Sigmoid colon (tissue), 7 donors: ENCODE results near the gene TECTB. TPM values are rescaled to one million over a fixed set of nuclear protein-coding genes. Genes with fewer than 3 reads are reported as not detected.

Experiments
- DNase-seq: peaks from one replicate; pipeline ENCODE4 v3.0.0-alpha.2; 2019
- H3K27ac ChIP-seq, 4 donors: fragments of 200-600 bp; sonication (generic); one replicate each; pipeline ENCODE4 v1.5.1; 2016 to 2019; ENCODE audit warnings: mild to moderate bottlenecking in 1 of 4
- H3K27me3 ChIP-seq, 3 donors: fragments of 200-600 bp; sonication (generic); one replicate each; pipeline ENCODE4 v1.5.1; 2019; ENCODE audit warnings: mild to moderate bottlenecking in 1 of 3
- H3K36me3 ChIP-seq, 4 donors: fragments of 200-600 bp; sonication (generic); one replicate each; pipeline ENCODE4 v1.5.1; 2016 to 2019
- H3K4me1 ChIP-seq, 4 donors: fragments of 200-600 bp; sonication (generic); one replicate each; pipeline ENCODE4 v1.5.1; 2017 to 2019
- H3K4me3 ChIP-seq, 4 donors: fragments of 200-600 bp; sonication (generic); one replicate each; pipeline ENCODE4 v1.5.1; 2017 to 2019; ENCODE audit warnings: mild to moderate bottlenecking in 2 of 4, moderate library complexity in 1 of 4
- H3K9me3 ChIP-seq, 4 donors: fragments of 200-600 bp in 3 of 4; sonication (generic) in 3 of 4; one replicate each; pipeline versions ENCODE4 v1.5.1 to v1.6.1; 2013 to 2019
- CTCF ChIP-seq, 4 experiments: fragments of 450-650 bp in 3 of 4; fragments of 200-600 bp in 1 of 4; IDR thresholded peaks; one replicate each; pipeline ENCODE4 v1.5.1; 2016 to 2019; ENCODE audit warnings: antibody characterized with exemption in 4 of 4, mild to moderate bottlenecking in 3 of 4, moderate library complexity in 2 of 4
- EP300 ChIP-seq, 4 donors: sonication (generic); formaldehyde crosslinking; IDR thresholded peaks; one replicate each; pipeline ENCODE4 v1.6.1; 2017; ENCODE audit warnings: antibody characterized with exemption in 4 of 4
- POLR2A ChIP-seq, 2 donors: fragments of 450-650 bp; IDR thresholded peaks; one replicate each; pipeline ENCODE4 v1.6.1; 2016; ENCODE audit warnings: antibody characterized with exemption in 2 of 2, mild to moderate bottlenecking in 2 of 2, moderate library complexity in 2 of 2
- POLR2AphosphoS5 ChIP-seq, 4 donors: sonication (generic); formaldehyde crosslinking; IDR thresholded peaks; one replicate each; pipeline ENCODE4 v1.6.1; 2017; ENCODE audit warnings: antibody characterized with exemption in 4 of 4
- WGBS, 2 donors: extraction: QIAGEN DNeasy Blood & Tissue Kit; methylation state at CpG; one replicate each; pipeline ENCODE4 v1.1.7; 2013; 5-methylcytosine and 5-hydroxymethylcytosine counted together
- intact Hi-C: fragments of 100-400 bp; cut with DNase I; formaldehyde crosslinking; loops from one replicate; pipeline ENCODE4 v1.15.1; 2023
- polyA plus RNA-seq, 3 donors: library from polyadenylated mRNA; stranded (reverse); fragments of 200-250 nt; gene quantifications; one replicate each; pipeline ENCODE4 v1.2.3, GENCODE V29; 2013
- total RNA-seq, 4 donors: library from RNA; depleted of rRNA; stranded (reverse); fragments of >200 nt; gene quantifications; one replicate each; pipeline ENCODE4 v1.1.0, GENCODE V29; 2016
- donor health status: healthy with polysubstance abuse.
- donor health status: Bipolar disorder and iron deficiency.
- donor health status: healthy.

The TECTB gene
- total and polyA plus RNA-seq, 7 donors: not detected

GRCh38 chr10:112302335-112302734 lies 19.1 kb downstream of the TECTB start:
- DNase-seq: no peak
- TF ChIP-seq CTCF (IDR thresholded peaks at IDR 0.05): no peak
- TF ChIP-seq POLR2A (IDR thresholded peaks at IDR 0.05): no peak
- no peak for TF ChIP-seq POLR2AphosphoS5 (IDR thresholded peaks at IDR 0.05)
- no peak for TF ChIP-seq EP300 (IDR thresholded peaks at IDR 0.05)
- Histone ChIP-seq H3K36me3 (no peaks in the 10 kb centered on the region), H3K27ac (no peak overlapping the region), H3K4me3 (no peak overlapping the region), H3K4me1 (no peaks in the 10 kb centered on the region), H3K27me3 (no peaks in the 10 kb centered on the region), H3K9me3 (no peaks in the 10 kb centered on the region)
- intact Hi-C loops: no loop called here
- WGBS, 2 donors: 89 to 94% methylated on average over 3 of the region's 3 CpGs

GRCh38 chr10:112303528-112303927 lies 20.3 kb downstream of the TECTB start:
- Histone ChIP-seq H3K36me3 (no peaks in the 10 kb centered on the region), H3K27me3 (no peaks in the 10 kb centered on the region), H3K9me3 (no peaks in the 10 kb centered on the region), H3K27ac (no peak overlapping the region), H3K4me1 (no peaks in the 10 kb centered on the region), H3K4me3 (no peak overlapping the region)
- TF ChIP-seq CTCF (IDR thresholded peaks at IDR 0.05) (no peak), EP300 (IDR thresholded peaks at IDR 0.05) (no peak), POLR2AphosphoS5 (IDR thresholded peaks at IDR 0.05) (no peak), POLR2A (IDR thresholded peaks at IDR 0.05) (no peak)
- DNase-seq: no peak
- 92 to 93% methylated on average over 2 of the region's 2 CpGs for WGBS, 2 donors
- intact Hi-C loops: no loop called here

- H3K4me1 ChIP-seq: no peaks in the 10 kb centered on the region
- intact Hi-C loops: no loop called here
- DNase-seq: no peak
- TF ChIP-seq CTCF (IDR thresholded peaks at IDR 0.05) (no peak), EP300 (IDR thresholded peaks at IDR 0.05) (no peak), POLR2AphosphoS5 (IDR thresholded peaks at IDR 0.05) (no peak), POLR2A (IDR thresholded peaks at IDR 0.05) (no peak)
- H3K36me3 ChIP-seq: no peaks in the 10 kb centered on the region
- no peaks in the 10 kb centered on the region for H3K9me3 ChIP-seq
- H3K27me3 ChIP-seq: no peaks in the 10 kb centered on the region
- 38 to 64% methylated on average over 3 of the region's 3 CpGs for WGBS, 2 donors
- H3K27ac ChIP-seq: no peak overlapping the region
- no peak overlapping the region for H3K4me3 ChIP-seq
Measured at GRCh38 chr10:112304267-112304859, 21.2 kb downstream of the TECTB start.

GRCh38 chr10:112307358-112308124 lies 24.3 kb downstream of the TECTB start:
- no peaks in the 10 kb centered on the region for H3K27me3 ChIP-seq
- H3K36me3 ChIP-seq: no peaks in the 10 kb centered on the region
- no peak for TF ChIP-seq POLR2A (IDR thresholded peaks at IDR 0.05)
- peak in 3 of 4 experiments; percentile 29 to 61 (median 44) for TF ChIP-seq CTCF (IDR thresholded peaks at IDR 0.05)
- TF ChIP-seq POLR2AphosphoS5 (IDR thresholded peaks at IDR 0.05): no peak
- no peak for TF ChIP-seq EP300 (IDR thresholded peaks at IDR 0.05)
- 59 to 65% methylated on average over 7 of the region's 7 CpGs for WGBS, 2 donors
- intact Hi-C loops: no loop called here
- H3K9me3 ChIP-seq: no peaks in the 10 kb centered on the region
- DNase-seq: no peak
- no peaks in the 10 kb centered on the region for H3K4me1 ChIP-seq
- H3K27ac ChIP-seq: no peak overlapping the region
- no peak overlapping the region for H3K4me3 ChIP-seq
